ENCODE data around the gene SPECC1.

- TF ChIP-seq POLR2A (IDR thresholded peaks at IDR 0.05; ENCODE audit: low read depth, low read length) (no peak), CTCF (conservative IDR thresholded peaks at IDR 0.05; ENCODE audit: low read depth, low read length) (no peak), CEBPB (IDR thresholded peaks at IDR 0.05; ENCODE audit: low read depth, low read length) (no peak), CHD1 (IDR thresholded peaks at IDR 0.05; ENCODE audit: low read depth, low read length) (no peak), RAD21 (IDR thresholded peaks at IDR 0.05; ENCODE audit: low read length) (no peak), MAZ (IDR thresholded peaks at IDR 0.05; ENCODE audit: borderline replicate concordance, low read depth, low read length) (no peak), MAFK (IDR thresholded peaks at IDR 0.05; ENCODE audit: low read depth, low read length) (no peak)
Observed at GRCh38 chr17:20275653-20276052, 266.5 kb downstream of the SPECC1 start.

Data from IMR-90 (cell line).